ENCODE results near the gene ARHGAP27.
"Not testable (repeated sequence)": the region's sequence is repeated elsewhere in the genome, so short reads cannot be mapped to it uniquely, and the experiment has no call there.

The ARHGAP27 gene, protein sequence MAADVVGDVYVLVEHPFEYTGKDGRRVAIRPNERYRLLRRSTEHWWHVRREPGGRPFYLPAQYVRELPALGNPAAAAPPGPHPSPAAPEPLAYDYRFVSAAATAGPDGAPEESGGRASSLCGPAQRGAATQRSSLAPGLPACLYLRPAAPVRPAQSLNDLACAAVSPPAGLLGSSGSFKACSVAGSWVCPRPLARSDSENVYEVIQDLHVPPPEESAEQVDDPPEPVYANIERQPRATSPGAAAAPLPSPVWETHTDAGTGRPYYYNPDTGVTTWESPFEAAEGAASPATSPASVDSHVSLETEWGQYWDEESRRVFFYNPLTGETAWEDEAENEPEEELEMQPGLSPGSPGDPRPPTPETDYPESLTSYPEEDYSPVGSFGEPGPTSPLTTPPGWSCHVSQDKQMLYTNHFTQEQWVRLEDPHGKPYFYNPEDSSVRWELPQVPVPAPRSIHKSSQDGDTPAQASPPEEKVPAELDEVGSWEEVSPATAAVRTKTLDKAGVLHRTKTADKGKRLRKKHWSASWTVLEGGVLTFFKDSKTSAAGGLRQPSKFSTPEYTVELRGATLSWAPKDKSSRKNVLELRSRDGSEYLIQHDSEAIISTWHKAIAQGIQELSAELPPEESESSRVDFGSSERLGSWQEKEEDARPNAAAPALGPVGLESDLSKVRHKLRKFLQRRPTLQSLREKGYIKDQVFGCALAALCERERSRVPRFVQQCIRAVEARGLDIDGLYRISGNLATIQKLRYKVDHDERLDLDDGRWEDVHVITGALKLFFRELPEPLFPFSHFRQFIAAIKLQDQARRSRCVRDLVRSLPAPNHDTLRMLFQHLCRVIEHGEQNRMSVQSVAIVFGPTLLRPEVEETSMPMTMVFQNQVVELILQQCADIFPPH

DNA sequence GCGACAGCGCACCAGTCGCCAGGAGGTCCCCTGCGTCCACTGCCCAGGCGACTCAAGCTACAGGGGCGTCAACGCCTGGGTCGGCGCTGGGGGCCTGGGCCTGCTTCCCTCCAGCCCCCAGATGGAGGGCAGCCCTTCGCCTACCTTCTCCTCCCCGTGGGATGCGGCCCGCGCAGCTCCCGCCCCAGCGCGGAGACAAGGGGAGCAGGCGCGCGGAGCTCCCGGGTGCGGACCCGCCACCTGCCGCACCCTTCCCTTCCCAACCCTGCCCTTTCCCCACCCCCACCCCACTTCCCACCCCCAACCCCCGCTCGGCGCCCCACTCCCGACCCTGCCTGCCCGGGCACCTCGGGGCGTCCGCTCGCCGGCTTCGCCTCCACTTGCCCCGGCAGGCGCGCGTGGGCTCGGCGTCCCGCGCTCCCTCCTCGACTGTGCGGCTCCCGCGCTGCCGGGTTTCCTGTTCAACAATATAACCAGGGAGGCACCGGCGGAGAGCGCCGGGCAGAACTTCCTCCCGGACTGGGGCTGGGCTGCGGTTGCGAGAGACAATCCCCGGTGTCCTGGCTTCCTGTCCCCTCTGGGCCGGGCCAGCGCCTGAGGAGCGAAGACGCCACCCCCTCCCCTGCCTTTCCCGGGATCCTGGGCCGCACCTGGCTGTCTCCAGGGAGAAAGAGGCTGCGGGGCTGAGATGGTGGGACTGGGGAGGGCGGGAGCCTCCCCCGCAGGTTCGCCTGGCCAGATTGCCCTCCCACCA, at the start of gene ARHGAP27:
ARHGAP27 (minus strand) TSS at position 466 of the 754 bp plus-strand sequence. CDS start 2,591 bp downstream, outside the sequence.
- DNase-seq, result peak in 3 of 6 experiments; percentile 11 to 37 (median 16)

DNA sequence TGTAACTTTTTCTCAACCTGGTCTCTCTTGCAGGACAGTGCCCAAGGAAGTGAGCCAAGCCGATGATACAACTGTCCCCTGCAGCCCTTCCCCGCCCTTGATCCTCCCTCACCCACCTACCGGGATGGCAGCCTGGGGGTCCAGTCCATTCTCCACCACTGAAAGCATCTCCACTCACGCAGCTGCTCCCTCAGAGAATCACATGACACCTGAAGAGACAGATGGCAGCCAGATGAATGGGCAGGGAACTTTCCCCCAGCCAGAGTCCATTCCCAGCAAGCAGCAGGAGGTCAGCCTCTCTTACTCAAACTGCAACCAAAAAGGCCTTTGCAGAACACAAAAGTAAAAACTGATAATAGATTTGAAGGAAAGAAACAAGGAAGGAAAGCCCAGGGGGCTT, 49.6 kb upstream of the ARHGAP27 start:
- not testable (repeated sequence) for DNase-seq

DNA sequence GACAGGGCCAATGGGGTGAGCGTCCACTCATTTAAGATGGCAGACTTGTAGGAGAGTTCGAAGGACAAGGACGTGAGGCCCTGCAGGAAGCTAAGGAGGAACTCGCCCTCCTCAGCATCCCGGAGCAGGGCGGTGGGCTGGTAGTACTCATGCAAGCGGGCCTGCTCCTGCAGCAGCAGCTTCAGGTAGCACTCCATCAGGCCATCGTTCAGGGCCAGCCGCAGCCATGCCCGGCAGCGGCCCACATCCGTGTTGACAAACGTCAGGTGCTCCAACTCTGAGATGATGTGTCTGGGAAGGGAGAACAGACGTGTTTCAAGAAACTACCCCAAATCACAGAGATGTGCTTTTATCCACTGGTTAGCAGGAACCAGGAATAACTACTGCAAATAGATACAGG, 42.8 kb upstream of the ARHGAP27 start:
- not testable (repeated sequence) for DNase-seq

DNA sequence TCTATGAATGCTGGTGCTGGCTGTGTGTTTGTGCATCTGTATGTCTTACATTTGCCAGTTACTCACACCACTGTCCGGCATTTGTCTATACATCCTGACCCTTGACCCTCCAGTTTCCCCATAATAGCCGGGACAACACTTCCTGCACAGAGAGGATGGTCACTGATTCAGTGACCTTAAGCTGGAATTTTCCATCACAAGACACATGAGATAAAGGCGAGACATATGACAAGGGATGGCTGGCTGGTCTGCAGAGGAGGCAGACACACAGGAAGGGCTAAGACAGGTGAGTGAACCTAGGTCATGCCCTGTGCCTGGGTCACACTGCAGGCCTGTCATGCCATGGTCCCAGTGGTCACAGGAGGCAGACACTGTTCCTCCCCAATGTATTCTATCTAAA, 39.6 kb upstream of the ARHGAP27 start:
- not testable (repeated sequence) for DNase-seq

DNA sequence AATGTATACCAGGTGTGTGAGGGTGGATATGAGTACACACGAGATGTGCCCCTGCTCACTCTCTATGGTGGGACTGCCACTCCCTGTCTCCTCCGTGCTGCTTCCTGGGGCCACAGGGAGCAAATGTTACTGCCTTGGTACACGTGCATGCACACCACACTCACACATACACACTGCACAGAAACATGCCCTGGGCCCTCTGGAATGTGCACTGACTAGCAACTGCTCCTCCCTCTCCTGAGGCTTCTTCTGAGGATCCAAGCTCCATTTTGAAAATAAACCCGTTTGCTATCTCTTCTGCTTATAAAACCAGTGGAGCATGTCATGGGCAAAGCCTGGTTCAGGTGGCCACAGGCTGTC, 36.5 kb upstream of the ARHGAP27 start:
- DNase-seq, result not testable (repeated sequence)

DNA sequence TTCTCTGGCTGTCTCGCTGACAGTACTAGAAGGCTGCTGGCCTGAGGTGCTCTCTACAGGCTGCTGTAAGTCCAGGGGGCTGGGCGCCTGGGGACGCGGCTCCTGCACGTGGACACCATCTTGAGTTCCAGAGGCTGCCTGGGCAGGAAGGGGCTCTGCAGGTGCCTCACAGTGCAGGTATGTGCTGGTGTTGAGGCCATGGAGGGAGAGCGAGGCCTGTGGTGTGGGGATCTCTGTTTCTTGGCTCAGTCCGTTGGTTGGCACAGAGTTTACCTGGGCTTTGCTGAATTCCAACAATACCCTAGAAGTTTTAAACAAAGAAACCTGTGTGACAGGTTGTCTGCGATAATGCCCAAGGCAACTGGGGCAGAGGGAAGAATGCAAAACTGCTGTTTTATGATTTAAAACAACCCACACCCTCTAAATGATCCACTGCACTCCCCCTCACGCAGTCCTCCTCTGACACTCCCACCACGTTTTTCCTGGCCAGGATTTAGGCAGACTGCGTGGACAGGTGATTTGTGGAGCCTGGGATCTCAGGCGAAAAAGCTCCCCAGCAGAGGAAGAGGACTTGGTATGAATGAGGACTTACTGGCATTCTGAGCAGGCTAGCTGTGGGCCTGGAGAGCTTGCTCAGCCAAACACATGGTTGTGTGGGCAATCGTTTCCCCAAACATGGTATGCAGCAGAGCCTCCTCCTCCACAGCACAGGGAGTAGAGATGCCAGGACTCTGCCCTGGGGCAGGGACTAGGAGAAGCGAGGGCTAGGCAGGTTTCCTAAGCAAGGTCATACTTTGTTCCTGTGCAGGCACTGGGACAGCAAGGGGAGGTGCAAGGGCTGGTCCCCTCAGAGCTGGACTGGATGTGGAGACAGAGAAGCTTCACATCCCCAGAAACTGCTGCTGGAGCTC, 35.9 kb upstream of the ARHGAP27 start:
- not testable (repeated sequence) for DNase-seq

DNA sequence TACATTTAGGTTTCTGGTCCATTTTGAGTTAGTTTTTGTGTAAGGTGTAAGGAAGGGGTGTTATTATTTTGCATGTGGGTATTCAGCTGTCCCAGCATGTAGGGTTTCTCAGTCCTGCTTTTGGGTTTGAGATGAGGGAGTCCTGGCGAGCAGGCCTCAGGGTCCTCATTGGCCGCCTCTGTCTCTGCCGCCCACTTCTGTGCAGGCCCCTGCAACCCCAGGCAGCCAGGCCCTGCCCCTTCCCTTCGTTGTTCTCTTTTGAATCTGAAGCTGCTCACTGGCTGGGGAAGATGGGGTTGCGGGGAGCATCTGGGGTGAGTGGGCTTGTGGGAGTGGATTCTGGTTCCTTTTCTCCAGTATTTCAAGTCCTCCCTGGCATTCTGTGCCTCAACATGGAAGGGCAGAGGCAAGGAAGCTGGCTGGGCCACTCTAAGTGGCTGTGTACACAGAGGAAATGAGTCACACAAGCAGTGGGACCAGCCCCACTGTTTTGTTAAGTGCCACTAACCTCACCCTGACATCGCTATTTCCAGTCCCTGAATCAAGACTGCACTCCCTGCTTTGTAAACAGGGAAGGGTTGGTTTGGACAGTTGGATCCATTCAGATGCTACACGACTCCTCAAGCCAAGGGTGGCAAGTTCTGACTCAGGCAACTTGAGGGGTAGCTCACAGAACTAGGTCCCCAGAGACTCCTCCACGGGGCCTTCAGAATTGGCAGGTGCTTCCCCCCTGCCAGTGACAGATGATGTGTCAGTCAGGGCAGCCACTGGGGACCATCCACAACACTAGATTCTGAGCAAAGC, 29.1 kb upstream of the ARHGAP27 start:
- not testable (repeated sequence) for DNase-seq

DNA sequence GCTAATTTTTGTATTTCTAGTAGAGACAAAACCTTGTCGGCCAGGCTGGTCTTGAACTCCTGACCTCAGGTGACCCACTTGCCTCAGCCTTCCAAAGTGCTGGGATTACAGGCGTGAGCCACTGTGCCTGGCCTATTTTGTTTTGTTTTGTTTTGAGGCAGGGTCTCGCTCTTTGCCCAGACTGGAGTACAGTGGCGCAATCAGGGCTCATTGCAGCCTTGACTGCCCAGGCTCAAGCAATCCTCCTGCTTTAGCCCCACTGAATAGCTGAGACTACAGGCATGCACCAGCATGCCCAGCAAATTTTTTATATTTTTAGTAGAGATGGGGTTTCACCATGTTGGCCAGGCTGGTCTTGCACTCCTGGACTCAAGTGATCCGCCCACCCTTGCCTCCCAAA, 27.8 kb upstream of the ARHGAP27 start:
- DNase-seq, result not testable (repeated sequence)

DNA sequence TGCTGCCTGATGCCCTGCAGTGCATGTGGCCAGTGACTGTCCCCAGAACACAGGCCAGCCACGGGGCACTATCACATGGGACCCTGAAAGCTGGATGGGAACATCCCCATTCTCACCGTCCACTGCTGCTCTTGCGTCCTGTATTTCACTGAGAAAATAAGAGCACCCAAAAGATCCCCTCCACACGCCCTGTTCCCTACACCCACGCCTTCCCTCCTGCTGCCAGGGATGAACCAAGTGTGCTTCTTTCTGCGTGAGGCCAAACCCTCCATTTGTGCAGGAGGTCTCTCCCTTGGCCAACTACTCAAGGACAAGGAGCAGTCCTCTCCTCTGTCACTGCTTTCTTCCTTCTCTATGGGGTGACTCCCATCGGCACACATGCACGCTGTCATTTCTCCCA, 21.7 kb upstream of the ARHGAP27 start:
- not testable (repeated sequence) for DNase-seq

DNA sequence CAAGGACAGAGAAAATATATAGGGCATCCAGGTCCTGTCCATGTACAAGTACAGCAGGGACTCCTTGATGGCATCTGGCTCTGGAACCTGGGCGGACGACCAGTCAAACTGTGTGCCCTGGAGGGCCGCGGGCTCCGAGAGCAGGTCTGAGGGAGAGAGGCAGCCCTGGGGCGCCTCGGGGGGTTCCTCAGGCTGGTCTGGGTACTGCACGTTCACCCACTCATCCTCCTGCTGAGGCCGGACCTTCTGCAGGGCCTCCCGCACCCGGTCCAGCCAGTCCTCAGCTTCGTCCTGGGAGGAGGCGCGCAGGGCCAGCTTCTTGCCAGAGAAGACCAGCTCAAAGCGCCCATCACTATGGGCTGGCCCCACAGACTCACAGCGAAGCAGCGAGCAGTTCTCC, 21.1 kb upstream of the ARHGAP27 start:
- not testable (repeated sequence) for DNase-seq

DNA sequence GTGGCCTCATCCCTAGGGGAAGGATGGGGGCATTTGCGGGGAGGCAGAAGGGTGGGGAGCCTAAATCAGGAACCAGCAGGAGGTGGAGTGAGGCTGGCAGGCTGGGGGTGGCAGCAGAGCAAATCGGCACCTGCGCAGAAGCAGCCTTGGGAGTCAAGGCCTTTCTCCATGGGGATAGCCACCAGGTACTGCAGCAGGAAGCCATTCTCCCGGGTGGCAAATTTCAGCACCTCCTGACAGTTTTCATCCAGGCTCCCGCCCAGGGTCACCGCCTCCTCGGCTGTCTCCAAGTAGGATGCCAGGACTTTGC, 20.5 kb upstream of the ARHGAP27 start:
- not testable (repeated sequence) for DNase-seq

DNA sequence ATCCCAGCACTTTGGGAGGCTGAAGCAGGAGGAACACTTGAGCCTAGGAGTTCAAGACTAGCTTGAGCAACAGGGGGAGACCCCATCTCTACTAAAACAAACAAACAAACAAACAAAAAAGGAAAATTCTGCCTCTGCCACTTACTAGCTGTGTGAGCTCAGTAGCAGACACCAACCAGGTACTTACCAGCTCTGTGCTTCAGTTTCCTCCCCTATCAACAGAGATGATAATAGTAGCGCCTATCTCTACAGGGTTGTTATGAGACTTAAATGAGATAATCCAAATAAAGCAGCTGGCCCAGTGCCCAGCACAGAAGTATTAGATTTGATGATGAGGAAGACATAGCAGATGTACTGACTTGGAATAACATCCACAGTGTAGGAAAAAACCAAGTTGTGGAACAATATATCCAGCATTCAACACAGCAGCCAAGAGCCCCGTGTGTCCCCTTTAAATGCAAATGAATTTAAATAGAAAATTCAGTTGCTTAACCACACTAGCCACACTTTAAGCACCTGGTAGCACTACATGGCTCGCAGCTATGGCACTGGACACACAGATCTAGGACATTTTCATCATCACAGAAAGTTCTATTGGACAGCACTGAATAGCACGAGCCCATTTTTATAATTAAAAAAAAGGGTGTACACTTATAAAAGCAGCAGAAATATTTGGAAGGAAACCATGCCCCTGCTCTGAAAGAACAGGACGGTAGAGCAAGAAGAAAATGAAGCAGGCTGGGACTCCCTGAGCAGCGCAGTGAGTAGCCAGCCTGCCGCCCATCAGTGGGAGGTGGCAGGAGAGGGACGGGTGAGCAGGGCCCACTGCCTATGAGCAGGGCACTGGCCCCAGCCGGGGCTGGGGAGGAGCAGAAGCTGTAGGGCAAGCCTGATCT, 19.9 kb upstream of the ARHGAP27 start:
- not testable (repeated sequence) for DNase-seq

DNA sequence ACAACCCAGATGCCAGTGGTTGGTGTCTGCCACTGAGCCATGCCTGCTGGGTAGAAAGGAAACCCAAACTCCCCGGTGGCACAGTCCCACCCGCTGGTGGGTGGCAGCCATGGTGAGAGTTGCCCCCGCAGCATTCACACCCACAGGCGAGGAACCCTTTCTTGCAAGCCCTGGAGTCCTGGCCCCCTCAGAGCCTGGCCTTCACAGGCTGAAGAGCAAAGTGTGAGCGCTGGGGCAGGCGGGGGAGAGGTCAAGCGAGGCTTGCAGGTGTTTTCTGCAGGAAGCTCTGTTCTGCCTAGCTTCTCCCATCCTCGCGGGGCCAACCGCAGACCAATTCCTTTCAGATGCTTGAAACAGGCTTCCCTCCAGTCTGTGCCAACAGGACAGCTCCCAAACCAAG, 19.0 kb upstream of the ARHGAP27 start:
- DNase-seq, result not testable (repeated sequence)

DNA sequence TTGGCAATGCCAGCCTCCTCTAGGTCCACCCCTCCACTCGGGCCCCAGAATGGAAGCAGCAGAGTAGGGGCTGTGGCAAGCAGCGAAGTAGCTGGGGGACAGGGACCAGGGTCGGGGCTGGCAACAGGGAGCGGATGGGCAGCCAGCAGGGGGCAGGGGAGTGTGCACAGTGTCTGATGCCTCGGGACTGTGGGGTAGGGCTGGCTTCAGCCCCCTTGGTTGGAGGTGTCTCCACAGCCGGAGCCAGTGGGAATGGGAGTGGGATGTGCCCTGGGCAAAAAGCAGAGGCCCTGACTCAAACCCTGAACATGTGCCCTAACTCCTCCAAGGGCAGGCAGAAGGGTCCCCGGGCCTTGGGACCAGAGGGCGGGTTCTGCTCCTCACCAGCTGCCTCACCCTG, 18.5 kb upstream of the ARHGAP27 start:
- no peak for DNase-seq

DNA sequence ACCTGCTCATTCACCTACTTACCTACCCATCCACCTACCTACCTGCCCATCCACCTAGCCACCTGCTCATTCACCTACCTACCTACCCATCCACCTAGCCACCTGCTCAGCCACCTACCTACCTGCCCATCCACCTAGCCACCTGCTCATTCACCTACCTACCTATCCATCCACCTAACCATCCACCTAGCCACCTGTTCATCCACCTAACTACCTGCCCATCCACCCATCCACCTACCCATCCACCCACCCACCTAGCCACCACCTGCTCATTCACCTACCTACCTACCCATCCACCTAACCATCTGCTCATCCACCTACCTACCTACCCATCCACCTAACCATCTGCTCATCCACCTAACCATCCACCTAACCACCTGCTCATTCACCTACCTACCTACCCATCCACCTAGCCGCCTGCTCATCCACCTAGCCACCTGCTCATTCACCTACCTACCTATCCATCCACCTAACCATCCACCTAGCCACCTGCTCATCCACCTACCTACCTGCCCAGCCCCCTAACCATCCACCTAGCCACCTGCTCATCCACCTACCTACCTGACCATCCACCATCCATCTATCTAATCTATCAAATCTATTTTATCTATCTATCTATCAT, 17.1 kb upstream of the ARHGAP27 start:
- not testable (repeated sequence) for DNase-seq

DNA sequence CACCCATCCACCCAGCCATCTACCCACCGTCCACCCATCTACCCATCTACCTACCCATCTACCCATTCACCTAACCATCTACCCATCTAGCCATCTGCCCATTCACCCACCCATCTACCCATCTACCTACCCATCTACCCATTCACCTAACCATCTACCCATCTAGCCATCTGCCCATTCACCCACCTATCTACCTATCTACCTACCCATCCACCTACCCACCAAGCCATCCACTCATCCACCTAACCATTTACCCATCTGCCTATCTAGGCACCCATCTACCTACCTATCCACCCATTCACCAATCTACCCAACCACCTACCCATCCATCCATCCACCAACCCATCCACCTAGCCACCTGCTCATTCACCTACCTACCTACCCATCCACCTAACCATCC, 16.6 kb upstream of the ARHGAP27 start:
- not testable (repeated sequence) for DNase-seq

DNA sequence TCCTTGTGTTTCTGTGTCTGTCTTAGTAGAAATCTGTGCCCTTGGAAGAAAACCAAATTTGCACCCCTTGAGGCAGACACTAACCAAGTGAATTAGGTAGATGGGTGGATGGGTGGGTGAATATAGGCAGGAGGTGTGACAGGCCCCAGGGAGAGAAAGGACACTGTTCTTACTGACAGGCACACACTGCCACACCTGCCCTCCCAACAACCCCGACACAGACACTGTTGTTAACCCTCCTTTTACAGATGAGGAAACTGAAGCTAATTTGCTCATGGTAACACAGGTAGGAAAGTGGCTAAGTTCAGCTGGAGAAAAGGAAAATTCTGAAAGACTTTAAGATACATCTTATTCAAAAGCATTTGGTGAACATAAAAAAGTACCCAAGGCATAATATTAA, 15.8 kb upstream of the ARHGAP27 start:
- not testable (repeated sequence) for DNase-seq

DNA sequence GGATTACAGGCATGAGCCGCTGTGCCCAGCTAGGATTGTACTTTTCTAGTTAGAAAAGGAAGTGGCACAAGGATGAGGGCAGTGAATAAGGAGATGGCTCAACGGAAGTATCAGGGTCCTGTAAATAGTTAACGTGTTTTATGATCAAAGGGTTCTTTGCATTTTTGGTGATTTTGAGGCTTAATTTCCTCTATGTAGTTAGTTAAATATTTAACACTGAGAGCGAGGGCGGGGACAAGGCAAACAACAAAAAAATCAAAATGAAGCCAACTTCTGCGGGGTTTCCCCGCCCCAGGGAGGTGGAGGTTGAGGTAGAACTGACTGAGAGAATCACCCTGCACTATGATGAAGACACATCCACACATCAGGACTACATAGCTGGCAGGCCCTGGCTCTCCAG, 15.4 kb upstream of the ARHGAP27 start:
- DNase-seq, result not testable (repeated sequence)

DNA sequence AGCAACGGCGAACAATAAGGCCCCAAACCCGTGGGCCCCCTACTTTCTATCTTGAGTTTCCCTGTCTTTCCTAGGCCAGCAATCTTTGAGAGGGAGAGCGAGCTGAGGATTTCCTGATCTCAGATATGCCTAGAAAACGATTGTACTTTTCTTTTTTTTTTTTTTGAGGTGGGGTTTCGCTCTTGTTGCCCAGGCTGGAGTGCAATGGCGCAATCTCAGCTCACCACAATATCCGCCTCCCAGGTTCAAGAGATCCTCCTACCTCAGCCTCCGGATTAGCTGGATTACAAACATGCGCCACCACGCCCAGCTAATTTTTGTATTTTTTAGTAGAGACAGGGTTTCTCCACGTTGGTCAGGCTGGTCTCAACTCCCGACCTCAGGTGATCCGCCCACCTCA, 15.0 kb upstream of the ARHGAP27 start:
- DNase-seq, result not testable (repeated sequence)

Data from stimulated activated naive CD4-positive, alpha-beta T cell (primary cell).